Motor neuron (in vitro differentiated cells): ENCODE data around the gene TAS2R10. TPM values are rescaled to one million over a fixed set of nuclear protein-coding genes. Genes with fewer than 3 reads are reported as not detected.
A peak's percentile ranks its signal among the peaks of the same experiment; 100 is the strongest.
"Not testable (repeated sequence)": the region's sequence is repeated elsewhere in the genome, so short reads cannot be mapped to it uniquely, and the experiment has no call there.

Experiments used
- ATAC-seq, 8 experiments: fragments of 200-7000 bp; cut with Tn5 transposase; replicated peaks in 6 of 8; 2 replicates each; pipeline ENCODE4 v1.8.0; 2021; ENCODE audit warnings: mild to moderate bottlenecking in 8 of 8, moderate library complexity in 8 of 8
- H3K27ac ChIP-seq, 2 donors: fragments of 250-450 bp; sonication (Bioruptor Pico); 2 replicates each; pipeline ENCODE4 v1.9.0; 2021; ENCODE audit warnings: antibody characterized with exemption in 2 of 2, mild to moderate bottlenecking in 2 of 2, moderate library complexity in 1 of 2
- H3K4me1 ChIP-seq, 2 donors: fragments of 250-450 bp; sonication (Bioruptor Pico); replicated peaks in 1 of 2; 2 replicates each; pipeline ENCODE4 v1.6.1; 2021; ENCODE audit warnings: antibody characterized with exemption in 2 of 2, mild to moderate bottlenecking in 2 of 2, moderate library complexity in 1 of 2
- H3K4me3 ChIP-seq, 5 donors: fragments of 250-450 bp; sonication (Bioruptor Pico); 2 replicates each; pipeline ENCODE4 v1.9.0; 2021; ENCODE audit warnings: antibody characterized with exemption in 5 of 5, mild to moderate bottlenecking in 5 of 5, moderate library complexity in 4 of 5
- WGBS, 10 experiments: fragments of 450-650 bp; shearing (Covaris generic); methylation state at CpG; one replicate each; pipeline ENCODE4 v1.0.0; 2022; 5-methylcytosine and 5-hydroxymethylcytosine counted together
- in situ Hi-C, 9 experiments: fragments of 400-800 bp; cut with MboI; loops; one replicate each; pipeline ENCODE4 v1.15.0; 2021; ENCODE audit warnings: low sequenced_read_pairs in 9 of 9, low pct_unique_long_range_greater_than_20kb in 2 of 9; ENCODE audit not compliant: unreplicated experiment in 9 of 9
- total RNA-seq, 8 experiments: library from RNA; unstranded; fragments of 300-600 nt; gene quantifications; 2 replicates each; pipeline versions ENCODE4 v1.2.3 to v1.2.4, GENCODE V29; 2022

TAS2R10 gene
- total RNA-seq, 8 experiments from 2014 or later, result 0.50 to 3.3 (median 1.6) TPM

DNA sequence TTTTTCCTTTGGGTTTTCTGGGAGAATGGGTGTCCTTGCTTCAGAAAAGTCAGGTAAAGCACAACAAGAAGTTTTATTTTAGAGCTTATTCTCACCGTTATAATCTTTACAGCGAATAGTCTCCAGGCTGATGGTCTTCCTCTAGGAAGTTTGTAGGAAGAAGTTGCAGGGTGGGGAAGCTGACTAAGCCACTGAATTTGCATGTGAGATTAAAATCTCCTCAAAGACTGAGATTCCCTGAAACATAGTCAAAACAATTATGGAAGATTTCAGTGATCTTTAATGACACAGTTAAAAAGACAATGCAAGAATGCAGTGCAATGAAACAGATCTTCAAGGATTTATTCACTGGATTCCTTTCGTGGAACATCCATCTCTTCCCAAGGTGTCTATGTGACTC lies 1.2 kb downstream of the TAS2R10 start:
- ATAC-seq, result peak in 3 of 8 experiments; percentile 25 to 68 (median 51)
- in situ Hi-C loops, result no loop called here
- 61 to 100% (median 86%) methylated on average over 1 to 3 of the region's 3 CpGs; no CpG with 5 or more reads in 2 of the 10 experiments for WGBS, 10 experiments
- Histone ChIP-seq H3K4me1 (no peaks in the 10 kb centered on the region), H3K27ac (no peak overlapping the region), H3K4me3 (no peak overlapping the region)

DNA sequence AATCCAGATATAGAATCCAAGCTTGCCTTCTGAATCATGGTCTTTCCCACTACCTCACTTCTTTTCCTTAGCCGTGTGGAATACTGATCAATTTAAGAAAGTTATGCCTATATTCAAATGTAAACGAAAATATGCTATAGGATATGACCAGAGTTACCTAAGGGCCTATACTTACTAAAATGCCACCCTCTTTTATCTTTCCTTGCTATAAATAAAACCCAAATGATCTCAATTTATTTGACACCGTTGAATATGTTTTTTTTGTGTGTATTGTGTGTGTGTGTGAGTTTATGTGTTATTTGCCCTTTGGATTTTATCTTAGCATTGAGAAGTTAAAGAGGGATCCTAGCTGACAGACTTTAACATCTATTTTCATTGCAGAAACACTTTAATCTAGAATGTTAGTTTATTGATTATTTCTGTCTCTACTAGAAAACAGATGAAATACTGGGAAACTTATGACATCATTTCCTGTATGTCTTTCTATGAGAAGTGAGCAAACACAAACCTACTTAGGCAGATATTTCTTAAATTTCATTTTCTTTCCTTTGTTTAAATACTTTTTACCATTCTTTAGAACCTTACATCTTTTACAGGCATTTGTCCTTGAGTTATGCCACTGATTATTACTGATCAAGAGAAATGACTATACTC lies 14.1 kb downstream of the TAS2R10 start:
- no peak for ATAC-seq
- H3K27ac ChIP-seq, result no peak overlapping the region
- WGBS, 10 experiments, result 0 to 100% (median 60%) methylated on average over 1 to 3 of the region's 3 CpGs; no CpG with 5 or more reads in 1 of the 10 experiments
- in situ Hi-C loops, result no loop called here
- H3K4me1 ChIP-seq, result peaks cover 0 to 6% of the 10 kb centered on the region in 2 donors
- H3K4me3 ChIP-seq, result no peak overlapping the region

DNA sequence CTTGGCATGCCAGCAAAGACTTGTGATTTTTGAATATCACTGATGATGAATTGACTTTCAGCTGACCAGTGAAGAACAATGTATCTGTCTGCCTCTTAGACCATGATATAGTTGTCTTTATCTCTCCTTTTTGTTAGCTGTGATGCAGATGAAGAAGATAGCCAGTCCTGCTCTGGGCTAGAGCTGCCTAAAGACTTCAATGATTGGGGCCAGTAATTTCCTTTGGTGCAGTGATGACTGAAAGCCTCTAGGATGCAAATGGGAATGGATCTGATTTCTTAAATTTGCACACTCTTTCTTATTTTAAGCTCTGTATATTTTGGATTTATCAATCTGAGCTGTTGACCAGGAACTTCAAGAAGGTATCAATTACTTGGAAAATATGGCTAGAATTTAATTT lies 16.1 kb downstream of the TAS2R10 start, which contains the start of gene TAS2R9:
Gene TAS2R9, minus strand, starts transcription at position 101 of the 400 bp plus-strand sequence. Its CDS starts 93 bp downstream, at position 8.
- H3K4me1 ChIP-seq, result peaks cover 0 to 12% of the 10 kb centered on the region in 2 donors
- no peak within 1 kb of the TSS for H3K4me3 ChIP-seq
- H3K27ac ChIP-seq, result no peak within 1 kb of the TSS
- ATAC-seq, result no peak
- in situ Hi-C loops, result no loop called here

DNA sequence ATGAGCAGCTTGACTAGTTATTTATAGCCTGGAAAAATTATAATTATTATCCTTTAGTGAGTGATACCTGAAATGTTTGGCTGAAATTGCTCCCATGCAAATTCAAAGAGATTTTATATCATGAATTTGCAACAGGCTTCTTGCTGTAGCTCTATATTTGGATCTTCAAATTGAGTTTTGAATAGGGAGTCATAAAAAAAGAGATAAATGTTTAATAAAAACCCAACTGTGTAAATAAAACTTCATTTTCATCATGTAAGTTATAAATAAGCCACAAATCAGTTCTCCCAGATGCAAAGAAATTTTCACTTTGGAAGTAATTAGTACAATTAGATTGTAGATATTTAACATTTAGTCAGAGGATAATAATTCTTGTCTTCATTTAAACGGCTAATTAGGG lies 19.0 kb downstream of the TAS2R10 start, which contains the start of gene TAS2R8:
Gene TAS2R8, minus strand, starts transcription at position 101 of the 400 bp plus-strand sequence. CDS start 306 bp downstream, outside the sequence.
- Histone ChIP-seq H3K4me1 (peaks cover 0 to 15% of the 10 kb centered on the region in 2 donors), H3K27ac (no peak within 1 kb of the TSS), H3K4me3 (no peak within 1 kb of the TSS)
- WGBS, 10 experiments, result 0 to 100% (median 89%) methylated on average over 1 of the region's 1 CpG
- in situ Hi-C loops, result no loop called here
- ATAC-seq, result no peak

DNA sequence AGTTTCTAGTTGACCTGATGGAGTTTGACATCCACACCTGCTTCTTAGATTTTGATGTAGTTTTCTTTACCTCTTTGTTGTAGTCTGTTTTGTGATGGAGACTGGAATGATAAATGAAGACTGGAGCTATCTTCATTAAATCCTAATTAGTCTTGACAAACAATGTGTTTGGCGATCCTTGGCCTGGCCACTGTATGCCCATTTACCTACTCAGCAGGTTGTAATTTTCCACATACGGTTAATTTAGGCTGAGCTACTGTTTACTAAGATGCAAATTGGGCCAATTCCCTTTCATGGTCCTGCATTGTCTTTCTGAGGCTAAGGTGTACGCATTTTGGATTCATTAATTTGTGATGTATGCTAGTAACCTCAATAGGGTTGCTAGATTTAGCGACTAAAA lies 23.6 kb downstream of the TAS2R10 start, which contains the start of gene TAS2R7:
Gene TAS2R7, minus strand, starts transcription at position 41 of the 400 bp plus-strand sequence. CDS start 57 bp downstream, outside the sequence.
- 0 to 75% (median 34%) methylated on average over 1 to 4 of the region's 4 CpGs for WGBS, 10 experiments
- no peak for ATAC-seq

DNA sequence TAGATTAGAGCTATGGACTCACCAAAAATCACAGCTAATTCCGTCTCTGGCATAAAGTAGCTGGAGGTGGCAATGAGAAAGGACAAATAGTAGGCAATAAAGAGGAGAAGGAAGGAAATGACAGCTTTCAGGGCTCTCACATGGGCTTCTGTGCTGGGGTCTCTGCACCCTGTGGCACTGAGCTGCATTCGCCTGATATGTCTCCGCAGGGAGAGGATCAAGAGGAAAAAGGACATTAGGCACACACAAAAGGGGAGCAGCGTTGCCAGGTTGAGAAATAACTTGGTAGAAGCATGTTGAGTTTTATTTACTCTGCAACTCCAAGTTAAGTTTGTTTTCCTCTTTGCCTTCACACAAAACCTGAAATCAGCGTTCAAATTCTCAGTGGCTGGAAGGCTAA lies 24.4 kb downstream of the TAS2R10 start:
- H3K27ac ChIP-seq, result no peak overlapping the region
- H3K4me1 ChIP-seq, result peaks cover 0 to 9% of the 10 kb centered on the region in 2 donors
- peak in 1 of 8 experiments; percentile 91 for ATAC-seq
- H3K4me3 ChIP-seq, result no peak overlapping the region
- in situ Hi-C loops, result no loop called here
- 7 to 86% (median 54%) methylated on average over 2 to 5 of the region's 5 CpGs; no CpG with 5 or more reads in 1 of the 10 experiments for WGBS, 10 experiments

More for the DNA sequence above, 23.6 kb downstream of the TAS2R10 start, which contains the start of gene TAS2R7:
- in situ Hi-C loops, result no loop called here
- Histone ChIP-seq H3K4me1 (peaks cover 0 to 9% of the 10 kb centered on the region in 2 donors), H3K27ac (no peak within 1 kb of the TSS), H3K4me3 (no peak within 1 kb of the TSS)

DNA sequence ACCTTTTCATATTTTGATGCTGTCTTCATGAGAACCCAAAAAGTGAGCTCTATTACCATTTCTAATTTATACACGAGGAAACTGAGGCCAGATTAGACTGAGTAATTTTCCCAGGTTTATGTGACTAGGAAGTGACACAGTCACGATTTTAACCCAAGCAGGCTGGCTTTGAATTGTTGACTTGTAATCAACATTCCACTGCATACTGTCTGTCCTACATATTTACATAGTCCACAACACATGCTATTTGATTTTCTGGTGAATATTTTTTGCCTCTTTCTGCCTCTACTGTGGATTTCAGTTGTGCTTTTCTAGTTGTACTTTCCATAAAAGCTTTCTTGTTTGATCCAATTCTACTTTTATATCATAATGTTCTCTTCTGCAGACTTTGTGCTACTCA lies 31.9 kb downstream of the TAS2R10 start:
- in situ Hi-C loops, result loop anchor here in 1 of 9 experiments (25.0 kb wide), 1 partner anchor 393 kb away; the partner anchor contains the start of gene TAS2R42
- H3K4me3 ChIP-seq, result no peak overlapping the region
- no peak overlapping the region for H3K27ac ChIP-seq
- peak in 3 of 8 experiments; percentile 43 to 80 (median 67) for ATAC-seq
- 0 to 100% (median 33%) methylated on average over 1 to 2 of the region's 2 CpGs; no CpG with 5 or more reads in 1 of the 10 experiments for WGBS, 10 experiments
- no peaks in the 10 kb centered on the region for H3K4me1 ChIP-seq

DNA sequence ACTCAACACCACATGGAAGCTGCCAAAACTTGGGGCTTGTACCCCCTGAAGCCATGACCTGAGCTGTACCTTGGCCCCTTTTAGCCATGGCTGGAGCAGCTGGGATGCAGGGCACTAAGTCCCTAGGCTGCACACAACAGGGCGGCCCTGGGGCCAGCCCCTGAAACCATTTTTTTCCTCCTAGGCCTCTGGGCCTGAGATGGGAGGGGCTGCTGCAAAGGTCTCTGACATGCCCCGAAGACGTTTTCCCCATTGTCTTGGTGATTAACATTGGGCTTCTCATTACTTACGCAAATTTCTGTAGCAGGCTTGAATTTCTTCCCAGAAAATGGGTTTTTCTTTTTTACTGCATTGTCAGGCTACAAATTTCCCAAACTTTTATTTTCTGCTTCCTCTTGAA lies 34.4 kb downstream of the TAS2R10 start:
- 37 to 93% (median 67%) methylated on average over 1 to 3 of the region's 4 CpGs; no CpG with 5 or more reads in 1 of the 10 experiments for WGBS, 10 experiments
- not testable (repeated sequence) for H3K27ac ChIP-seq, H3K4me3 ChIP-seq, H3K4me1 ChIP-seq, ATAC-seq
- in situ Hi-C loops, result loop anchor here in 1 of 9 experiments (25.0 kb wide), 1 partner anchor 396 kb away; the partner anchor contains the start of gene TAS2R42

DNA sequence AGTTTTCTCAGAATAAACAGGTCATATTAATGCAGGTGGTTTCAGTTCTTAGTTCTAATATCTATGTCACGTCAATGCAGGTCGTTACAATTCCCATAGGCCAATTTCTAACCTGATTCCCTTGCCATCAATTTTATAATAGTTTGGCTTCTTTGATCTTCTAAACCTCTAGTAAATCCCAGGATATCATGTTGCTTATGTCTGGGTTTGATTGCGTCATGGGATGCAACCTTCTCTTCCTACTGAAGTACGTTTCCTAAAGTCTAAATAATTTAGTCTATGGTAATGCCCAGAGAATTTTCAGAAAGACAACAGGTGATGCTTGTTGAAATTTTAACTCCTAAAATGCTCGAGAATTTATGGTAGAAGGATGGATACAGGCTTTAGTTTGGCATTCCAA lies 42.9 kb downstream of the TAS2R10 start:
- WGBS, 10 experiments, result 12 to 91% (median 80%) methylated on average over 3 to 5 of the region's 5 CpGs
- H3K27ac ChIP-seq, result no peak overlapping the region
- no peak for ATAC-seq
- no peak overlapping the region for H3K4me3 ChIP-seq
- in situ Hi-C loops, result loop anchor here in 1 of 9 experiments (25.0 kb wide), 1 partner anchor 404 kb away; the partner anchor contains the start of gene TAS2R42
- no peaks in the 10 kb centered on the region for H3K4me1 ChIP-seq

DNA sequence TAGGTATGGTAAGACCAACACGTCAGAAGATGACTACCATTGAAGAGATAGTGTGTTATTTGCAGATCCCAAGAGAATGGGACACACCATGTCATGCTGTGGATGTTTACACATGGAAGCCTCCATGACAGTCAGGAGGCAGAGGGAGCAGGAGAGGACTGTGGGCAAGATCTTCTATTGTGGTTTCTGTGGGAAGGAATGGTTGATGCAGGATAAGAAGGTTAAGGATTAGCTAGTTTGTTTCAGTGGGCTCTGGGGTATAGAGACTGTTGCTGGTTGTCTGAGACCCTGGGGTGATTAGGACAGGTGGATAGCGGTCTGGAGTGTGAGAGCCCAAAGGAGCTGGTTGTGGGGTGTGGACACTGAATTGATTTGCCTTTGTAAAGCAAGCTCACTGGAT lies 47.1 kb downstream of the TAS2R10 start:
- in situ Hi-C loops, result loop anchor here in 4 of 9 experiments (10.0 to 25.0 kb wide), 4 partner anchors 408 to 716 kb away; partner anchors contain the start of gene TAS2R42 (in 1 of the 4)
- 0 to 100% (median 83%) methylated on average over 1 to 2 of the region's 2 CpGs; no CpG with 5 or more reads in 2 of the 10 experiments for WGBS, 10 experiments
- ATAC-seq, result no peak

More for the DNA sequence above, 47.1 kb downstream of the TAS2R10 start:
- H3K4me1 ChIP-seq, result no peaks in the 10 kb centered on the region
- H3K27ac ChIP-seq, result no peak overlapping the region
- no peak overlapping the region for H3K4me3 ChIP-seq

Other genes with a start within 250 kb of the TAS2R10 start
- gene MAGOHB, start 212.7 kb downstream of the TAS2R10 start, total RNA-seq, result 10 to 100 TPM; 19.7 to 33.3 (median 30.2) TPM
- 1 to 10 TPM in 1 of 8 experiments, under 1 TPM in 5, not detected in 2; 0.14 to 2.3 (median 0.18) TPM for gene STYK1, start 152.3 kb downstream of the TAS2R10 start, total RNA-seq
- 100 to 1,000 TPM in 4 of 8 experiments, 10 to 100 TPM in 4; 34.5 to 558 (median 101) TPM for gene YBX3, start 103.0 kb downstream of the TAS2R10 start, total RNA-seq
- gene TAS2R7, start 23.7 kb downstream of the TAS2R10 start, total RNA-seq, result under 1 TPM in 1 of 8 experiments, not detected in 7; 0.41 TPM
- gene TAS2R8, start 19.1 kb downstream of the TAS2R10 start, total RNA-seq, result under 1 TPM in 4 of 8 experiments, not detected in 4; 0.23 to 0.43 (median 0.30) TPM
- gene TAS2R9, start 16.2 kb downstream of the TAS2R10 start, total RNA-seq, result under 1 TPM in 7 of 8 experiments, not detected in 1; 0.16 to 0.57 (median 0.40) TPM
- gene PRR4, start 23.1 kb upstream of the TAS2R10 start, total RNA-seq, result 10 to 100 TPM in 1 of 8 experiments, 1 to 10 TPM in 7; 4.2 to 13.9 (median 6.8) TPM
- gene PRH1, start 57.9 kb upstream of the TAS2R10 start, total RNA-seq, result 10 to 100 TPM; 14.8 to 57.0 (median 28.8) TPM
- 1 to 10 TPM in 7 of 8 experiments, under 1 TPM in 1; 0.63 to 7.7 (median 1.6) TPM for gene TAS2R13, start 83.2 kb upstream of the TAS2R10 start, total RNA-seq
- gene PRH2, start 102.9 kb upstream of the TAS2R10 start, total RNA-seq, result 1 to 10 TPM in 4 of 8 experiments, under 1 TPM in 2, not detected in 2; 0.78 to 3.9 (median 1.4) TPM
- gene TAS2R14, start 112.9 kb upstream of the TAS2R10 start, total RNA-seq, result 10 to 100 TPM in 1 of 8 experiments, 1 to 10 TPM in 7; 2.6 to 12.9 (median 4.0) TPM
- 1 to 10 TPM in 6 of 8 experiments, under 1 TPM in 2; 0.75 to 7.2 (median 1.8) TPM for gene TAS2R50, start 160.6 kb upstream of the TAS2R10 start, total RNA-seq
- gene TAS2R20, start 171.9 kb upstream of the TAS2R10 start, total RNA-seq, result 10 to 100 TPM in 1 of 8 experiments, 1 to 10 TPM in 6, under 1 TPM in 1; 0.96 to 13.2 (median 3.2) TPM
- 10 to 100 TPM in 2 of 8 experiments, 1 to 10 TPM in 6; 1.5 to 16.7 (median 5.1) TPM for gene TAS2R19, start 196.3 kb upstream of the TAS2R10 start, total RNA-seq
- gene TAS2R31, start 205.0 kb upstream of the TAS2R10 start, total RNA-seq, result 10 to 100 TPM in 2 of 8 experiments, 1 to 10 TPM in 6; 2.5 to 17.5 (median 4.7) TPM
- 1 to 10 TPM in 7 of 8 experiments, under 1 TPM in 1; 0.83 to 9.3 (median 1.8) TPM for gene TAS2R46, start 235.9 kb upstream of the TAS2R10 start, total RNA-seq